WTC11 (cell line): ENCODE data around the gene NAXD. TPM values are rescaled to one million over a fixed set of nuclear protein-coding genes. Genes with fewer than 3 reads are reported as not detected.

Experiments used
- ATF1 ChIP-seq: sonication (generic); formaldehyde crosslinking; IDR thresholded peaks from 2 replicates; pipeline ENCODE4 v1.8.1; 2023; ENCODE audit warnings: mild to moderate bottlenecking, moderate library complexity, missing genetic modification reagents
- ERG ChIP-seq: fragments of 250-450 bp; sonication (Bioruptor Pico); IDR thresholded peaks from 2 replicates; pipeline ENCODE4 v1.8.0; 2021; ENCODE audit warnings: mild to moderate bottlenecking
- ESRRA ChIP-seq: sonication (generic); formaldehyde crosslinking; IDR thresholded peaks from 2 replicates; pipeline ENCODE4 v1.8.1; 2022; ENCODE audit warnings: mild to moderate bottlenecking, missing genetic modification reagents, borderline replicate concordance
- GABPB1 ChIP-seq: sonication (generic); formaldehyde crosslinking; IDR thresholded peaks from 2 replicates; pipeline ENCODE4 v1.8.1; 2023; ENCODE audit warnings: mild to moderate bottlenecking, missing genetic modification reagents
- KAT7 ChIP-seq: sonication (generic); formaldehyde crosslinking; IDR thresholded peaks from 2 replicates; pipeline ENCODE4 v1.8.1; 2023; ENCODE audit warnings: missing genetic modification reagents, mild to moderate bottlenecking, borderline replicate concordance
- MLX ChIP-seq: sonication (generic); formaldehyde crosslinking; IDR thresholded peaks from 2 replicates; pipeline ENCODE4 v1.8.1; 2023; ENCODE audit warnings: mild to moderate bottlenecking, missing genetic modification reagents, moderate library complexity
- NR1H2 ChIP-seq: sonication (generic); formaldehyde crosslinking; IDR thresholded peaks from 2 replicates; pipeline ENCODE4 v1.9.0; 2021; ENCODE audit warnings: mild to moderate bottlenecking, moderate library complexity, missing genetic modification reagents
- OVOL2 ChIP-seq: fragments of 250-450 bp; sonication (Bioruptor Pico); IDR thresholded peaks from 2 replicates; pipeline ENCODE4 v1.9.0; 2021; ENCODE audit warnings: mild to moderate bottlenecking, borderline replicate concordance
- PRDM15 ChIP-seq: sonication (generic); formaldehyde crosslinking; IDR thresholded peaks from 2 replicates; pipeline ENCODE4 v1.8.0; 2022; ENCODE audit warnings: missing genetic modification reagents
- PREB ChIP-seq: sonication (generic); formaldehyde crosslinking; IDR thresholded peaks from 2 replicates; pipeline ENCODE4 v1.8.1; 2022; ENCODE audit warnings: mild to moderate bottlenecking, missing genetic modification reagents, moderate library complexity, borderline replicate concordance
- RORB ChIP-seq: fragments of 250-450 bp; sonication (Bioruptor Pico); IDR thresholded peaks from 2 replicates; pipeline ENCODE4 v1.9.0; 2021; ENCODE audit warnings: mild to moderate bottlenecking
- SMAD4 ChIP-seq: sonication (generic); formaldehyde crosslinking; IDR thresholded peaks from 2 replicates; pipeline ENCODE4 v1.8.0; 2022; ENCODE audit warnings: mild to moderate bottlenecking, missing genetic modification reagents
- TCF7 ChIP-seq: sonication (generic); formaldehyde crosslinking; IDR thresholded peaks from 2 replicates; pipeline ENCODE4 v1.8.0; 2022; ENCODE audit warnings: mild to moderate bottlenecking, low read depth, missing genetic modification reagents, moderate library complexity
- TEAD1 ChIP-seq: sonication (generic); formaldehyde crosslinking; IDR thresholded peaks from 2 replicates; pipeline ENCODE4 v1.8.0; 2022; ENCODE audit warnings: mild to moderate bottlenecking, missing genetic modification reagents
- TP53 ChIP-seq: sonication (generic); formaldehyde crosslinking; IDR thresholded peaks from 2 replicates; pipeline ENCODE4 v1.8.1; 2023; ENCODE audit warnings: mild to moderate bottlenecking, missing genetic modification reagents
- ZNF121 ChIP-seq: sonication (generic); formaldehyde crosslinking; IDR thresholded peaks from 2 replicates; pipeline ENCODE4 v1.8.0; 2023; ENCODE audit warnings: missing genetic modification reagents
- ZNF138 ChIP-seq: sonication (generic); formaldehyde crosslinking; conservative IDR thresholded peaks from 2 replicates; pipeline ENCODE4 v1.8.1; 2022; ENCODE audit warnings: mild to moderate bottlenecking, moderate library complexity, missing genetic modification reagents
- ZNF219 ChIP-seq: sonication (generic); formaldehyde crosslinking; IDR thresholded peaks from 2 replicates; pipeline ENCODE4 v1.8.0; 2023; ENCODE audit warnings: missing genetic modification reagents, mild to moderate bottlenecking, borderline replicate concordance
- ZNF416 ChIP-seq: fragments of 250-450 bp; sonication (Bioruptor Pico); IDR thresholded peaks from 2 replicates; pipeline ENCODE4 v1.9.0; 2021; ENCODE audit warnings: mild to moderate bottlenecking, inconsistent platforms
- total RNA-seq: library from RNA; stranded (reverse); gene quantifications from 3 replicates; pipeline ENCODE4 v1.2.3, GENCODE V29; 2021
- TF ChIP-seq, protein P1 (sequence below): sonication (generic); formaldehyde crosslinking; IDR thresholded peaks from 2 replicates; pipeline ENCODE4 v1.8.0; 2023; ENCODE audit warnings: mild to moderate bottlenecking, missing genetic modification reagents
- TF ChIP-seq, protein P2 (sequence below): sonication (generic); formaldehyde crosslinking; conservative IDR thresholded peaks from 2 replicates; pipeline ENCODE4 v1.8.1; 2022; ENCODE audit warnings: mild to moderate bottlenecking, missing genetic modification reagents
- TF ChIP-seq, protein P3 (sequence below): sonication (generic); formaldehyde crosslinking; IDR thresholded peaks from 2 replicates; pipeline ENCODE4 v1.8.0; 2023; ENCODE audit warnings: missing genetic modification reagents
- TF ChIP-seq, protein P4 (sequence below): fragments of 200-600 bp; IDR thresholded peaks from 2 replicates; pipeline ENCODE4 v1.8.0; 2022; ENCODE audit warnings: antibody characterized with exemption
- TF ChIP-seq, protein P5 (sequence below): sonication (generic); formaldehyde crosslinking; IDR thresholded peaks from 2 replicates; pipeline ENCODE4 v1.8.1; 2022; ENCODE audit warnings: missing genetic modification reagents, borderline replicate concordance

The NAXD gene
- total RNA-seq, 1 experiment from 2014 or later, result 29.3 TPM

DNA sequence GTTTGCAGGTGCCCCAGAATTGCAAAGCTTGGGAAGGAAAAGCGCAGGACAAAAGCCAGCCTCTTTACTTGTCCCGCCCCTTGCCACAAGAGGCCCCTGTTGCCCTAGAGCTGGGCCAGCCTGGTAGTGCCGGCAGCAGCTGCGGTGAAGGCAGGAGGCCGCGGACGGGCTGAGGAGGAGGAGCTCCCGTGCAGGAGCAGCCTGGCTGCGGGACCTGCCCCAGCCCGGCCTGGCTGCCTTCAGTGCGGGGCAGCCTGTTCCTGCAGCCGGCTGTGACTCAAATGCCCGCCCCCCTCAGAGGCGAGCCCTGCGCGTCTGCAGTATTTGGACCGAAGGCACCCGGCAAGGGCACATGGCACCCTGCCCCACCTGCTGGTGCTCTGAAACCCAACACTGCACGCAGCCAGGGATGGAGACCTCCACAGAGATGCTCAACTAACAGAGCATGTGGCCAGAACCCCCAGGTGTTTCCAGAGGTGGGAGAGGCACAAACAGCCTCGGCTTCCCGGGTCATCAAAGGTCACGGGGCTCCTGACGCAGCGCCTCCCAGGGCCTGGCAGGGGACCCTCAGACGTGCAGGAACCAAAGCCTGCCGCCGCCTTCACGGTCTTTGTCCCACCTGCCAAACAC, 29.7 kb downstream of the NAXD start (continued):
- no peak for TF ChIP-seq PREB (CRISPR knock-in tag)
- TF ChIP-seq, protein P1, sequence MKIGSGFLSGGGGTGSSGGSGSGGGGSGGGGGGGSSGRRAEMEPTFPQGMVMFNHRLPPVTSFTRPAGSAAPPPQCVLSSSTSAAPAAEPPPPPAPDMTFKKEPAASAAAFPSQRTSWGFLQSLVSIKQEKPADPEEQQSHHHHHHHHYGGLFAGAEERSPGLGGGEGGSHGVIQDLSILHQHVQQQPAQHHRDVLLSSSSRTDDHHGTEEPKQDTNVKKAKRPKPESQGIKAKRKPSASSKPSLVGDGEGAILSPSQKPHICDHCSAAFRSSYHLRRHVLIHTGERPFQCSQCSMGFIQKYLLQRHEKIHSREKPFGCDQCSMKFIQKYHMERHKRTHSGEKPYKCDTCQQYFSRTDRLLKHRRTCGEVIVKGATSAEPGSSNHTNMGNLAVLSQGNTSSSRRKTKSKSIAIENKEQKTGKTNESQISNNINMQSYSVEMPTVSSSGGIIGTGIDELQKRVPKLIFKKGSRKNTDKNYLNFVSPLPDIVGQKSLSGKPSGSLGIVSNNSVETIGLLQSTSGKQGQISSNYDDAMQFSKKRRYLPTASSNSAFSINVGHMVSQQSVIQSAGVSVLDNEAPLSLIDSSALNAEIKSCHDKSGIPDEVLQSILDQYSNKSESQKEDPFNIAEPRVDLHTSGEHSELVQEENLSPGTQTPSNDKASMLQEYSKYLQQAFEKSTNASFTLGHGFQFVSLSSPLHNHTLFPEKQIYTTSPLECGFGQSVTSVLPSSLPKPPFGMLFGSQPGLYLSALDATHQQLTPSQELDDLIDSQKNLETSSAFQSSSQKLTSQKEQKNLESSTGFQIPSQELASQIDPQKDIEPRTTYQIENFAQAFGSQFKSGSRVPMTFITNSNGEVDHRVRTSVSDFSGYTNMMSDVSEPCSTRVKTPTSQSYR (CRISPR knock-in tag), result no peak
- no peak for TF ChIP-seq GABPB1 (CRISPR knock-in tag)
- 0 out of 2 replicates have a peak, but pooled peaks have one; percentile 1 for TF ChIP-seq ZNF416 (CRISPR knock-in tag)
- TF ChIP-seq, protein P2, sequence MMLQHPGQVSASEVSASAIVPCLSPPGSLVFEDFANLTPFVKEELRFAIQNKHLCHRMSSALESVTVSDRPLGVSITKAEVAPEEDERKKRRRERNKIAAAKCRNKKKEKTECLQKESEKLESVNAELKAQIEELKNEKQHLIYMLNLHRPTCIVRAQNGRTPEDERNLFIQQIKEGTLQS (CRISPR knock-in tag), result no peak
- TF ChIP-seq, protein P3, sequence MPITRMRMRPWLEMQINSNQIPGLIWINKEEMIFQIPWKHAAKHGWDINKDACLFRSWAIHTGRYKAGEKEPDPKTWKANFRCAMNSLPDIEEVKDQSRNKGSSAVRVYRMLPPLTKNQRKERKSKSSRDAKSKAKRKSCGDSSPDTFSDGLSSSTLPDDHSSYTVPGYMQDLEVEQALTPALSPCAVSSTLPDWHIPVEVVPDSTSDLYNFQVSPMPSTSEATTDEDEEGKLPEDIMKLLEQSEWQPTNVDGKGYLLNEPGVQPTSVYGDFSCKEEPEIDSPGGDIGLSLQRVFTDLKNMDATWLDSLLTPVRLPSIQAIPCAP (CRISPR knock-in tag), result no peak
- no peak for TF ChIP-seq SMAD4 (CRISPR knock-in tag)
- TF ChIP-seq OVOL2, result no peak
- no peak for TF ChIP-seq ZNF219 (CRISPR knock-in tag)
- TF ChIP-seq MLX, result no peak
- TF ChIP-seq ZNF138 (CRISPR knock-in tag), result peak; percentile 41; the same call in 1 of the 2 replicates
- TF ChIP-seq ATF1 (CRISPR knock-in tag), result no peak
- TF ChIP-seq RORB (CRISPR knock-in tag), result no peak
- TF ChIP-seq, protein P4, sequence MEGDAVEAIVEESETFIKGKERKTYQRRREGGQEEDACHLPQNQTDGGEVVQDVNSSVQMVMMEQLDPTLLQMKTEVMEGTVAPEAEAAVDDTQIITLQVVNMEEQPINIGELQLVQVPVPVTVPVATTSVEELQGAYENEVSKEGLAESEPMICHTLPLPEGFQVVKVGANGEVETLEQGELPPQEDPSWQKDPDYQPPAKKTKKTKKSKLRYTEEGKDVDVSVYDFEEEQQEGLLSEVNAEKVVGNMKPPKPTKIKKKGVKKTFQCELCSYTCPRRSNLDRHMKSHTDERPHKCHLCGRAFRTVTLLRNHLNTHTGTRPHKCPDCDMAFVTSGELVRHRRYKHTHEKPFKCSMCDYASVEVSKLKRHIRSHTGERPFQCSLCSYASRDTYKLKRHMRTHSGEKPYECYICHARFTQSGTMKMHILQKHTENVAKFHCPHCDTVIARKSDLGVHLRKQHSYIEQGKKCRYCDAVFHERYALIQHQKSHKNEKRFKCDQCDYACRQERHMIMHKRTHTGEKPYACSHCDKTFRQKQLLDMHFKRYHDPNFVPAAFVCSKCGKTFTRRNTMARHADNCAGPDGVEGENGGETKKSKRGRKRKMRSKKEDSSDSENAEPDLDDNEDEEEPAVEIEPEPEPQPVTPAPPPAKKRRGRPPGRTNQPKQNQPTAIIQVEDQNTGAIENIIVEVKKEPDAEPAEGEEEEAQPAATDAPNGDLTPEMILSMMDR, result 0 out of 2 replicates have a peak, but pooled peaks have one; percentile 24
- TF ChIP-seq TCF7, result no peak
- TF ChIP-seq PRDM15 (CRISPR knock-in tag), result no peak
- TF ChIP-seq TEAD1 (CRISPR knock-in tag), result no peak
- TF ChIP-seq ZNF121 (CRISPR knock-in tag), result no peak
- TF ChIP-seq ERG (CRISPR knock-in tag), result no peak; the same call in 1 of the 2 replicates
- no peak for TF ChIP-seq TP53 (CRISPR knock-in tag)
- TF ChIP-seq KAT7 (CRISPR knock-in tag), result 0 out of 2 replicates have a peak, but pooled peaks have one; percentile 11
- TF ChIP-seq, protein P5, sequence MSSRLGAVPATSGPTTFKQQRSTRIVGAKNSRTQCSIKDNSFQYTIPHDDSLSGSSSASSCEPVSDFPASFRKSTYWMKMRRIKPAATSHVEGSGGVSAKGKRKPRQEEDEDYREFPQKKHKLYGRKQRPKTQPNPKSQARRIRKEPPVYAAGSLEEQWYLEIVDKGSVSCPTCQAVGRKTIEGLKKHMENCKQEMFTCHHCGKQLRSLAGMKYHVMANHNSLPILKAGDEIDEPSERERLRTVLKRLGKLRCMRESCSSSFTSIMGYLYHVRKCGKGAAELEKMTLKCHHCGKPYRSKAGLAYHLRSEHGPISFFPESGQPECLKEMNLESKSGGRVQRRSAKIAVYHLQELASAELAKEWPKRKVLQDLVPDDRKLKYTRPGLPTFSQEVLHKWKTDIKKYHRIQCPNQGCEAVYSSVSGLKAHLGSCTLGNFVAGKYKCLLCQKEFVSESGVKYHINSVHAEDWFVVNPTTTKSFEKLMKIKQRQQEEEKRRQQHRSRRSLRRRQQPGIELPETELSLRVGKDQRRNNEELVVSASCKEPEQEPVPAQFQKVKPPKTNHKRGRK (CRISPR knock-in tag), result no peak
- TF ChIP-seq ESRRA (CRISPR knock-in tag), result no peak
- no peak for TF ChIP-seq NR1H2 (CRISPR knock-in tag)
